Liver (tissue), 3 donors: ENCODE data around the gene C12orf75.

ENCODE experiments used
- CTCF ChIP-seq: fragments of 150-350 bp; IDR thresholded peaks from 2 replicates; pipeline ENCODE4 v1.5.1; 2017; ENCODE audit warnings: improper control_type of control experiment, low read depth, low read length; ENCODE audit not compliant: missing input control
- REST ChIP-seq: IDR thresholded peaks from 2 replicates; pipeline ENCODE4 v1.6.1; 2016; ENCODE audit warnings: antibody characterized with exemption, mild to moderate bottlenecking
- SP1 ChIP-seq: IDR thresholded peaks from 2 replicates; pipeline ENCODE4 v1.6.1; 2018; ENCODE audit warnings: antibody characterized with exemption, mild to moderate bottlenecking
- TAF1 ChIP-seq: conservative IDR thresholded peaks from 2 replicates; pipeline ENCODE4 v1.6.1; 2016; ENCODE audit warnings: antibody characterized with exemption, mild to moderate bottlenecking
- YY1 ChIP-seq: IDR thresholded peaks from 2 replicates; pipeline ENCODE4 v1.6.1; 2016; ENCODE audit warnings: antibody characterized with exemption, mild to moderate bottlenecking
- donor health status: healthy.
- donor health status: healthy.

GRCh38 chr12:105384220-105384619 lies 53.7 kb downstream of the C12orf75 start:
- TF ChIP-seq TAF1 = no peak
- TF ChIP-seq CTCF = no peak
- no peak for TF ChIP-seq YY1
- TF ChIP-seq REST = no peak
- TF ChIP-seq SP1 = no peak
